Measurements from ENCODE around the gene LNX2.

LNX2 gene

DNA sequence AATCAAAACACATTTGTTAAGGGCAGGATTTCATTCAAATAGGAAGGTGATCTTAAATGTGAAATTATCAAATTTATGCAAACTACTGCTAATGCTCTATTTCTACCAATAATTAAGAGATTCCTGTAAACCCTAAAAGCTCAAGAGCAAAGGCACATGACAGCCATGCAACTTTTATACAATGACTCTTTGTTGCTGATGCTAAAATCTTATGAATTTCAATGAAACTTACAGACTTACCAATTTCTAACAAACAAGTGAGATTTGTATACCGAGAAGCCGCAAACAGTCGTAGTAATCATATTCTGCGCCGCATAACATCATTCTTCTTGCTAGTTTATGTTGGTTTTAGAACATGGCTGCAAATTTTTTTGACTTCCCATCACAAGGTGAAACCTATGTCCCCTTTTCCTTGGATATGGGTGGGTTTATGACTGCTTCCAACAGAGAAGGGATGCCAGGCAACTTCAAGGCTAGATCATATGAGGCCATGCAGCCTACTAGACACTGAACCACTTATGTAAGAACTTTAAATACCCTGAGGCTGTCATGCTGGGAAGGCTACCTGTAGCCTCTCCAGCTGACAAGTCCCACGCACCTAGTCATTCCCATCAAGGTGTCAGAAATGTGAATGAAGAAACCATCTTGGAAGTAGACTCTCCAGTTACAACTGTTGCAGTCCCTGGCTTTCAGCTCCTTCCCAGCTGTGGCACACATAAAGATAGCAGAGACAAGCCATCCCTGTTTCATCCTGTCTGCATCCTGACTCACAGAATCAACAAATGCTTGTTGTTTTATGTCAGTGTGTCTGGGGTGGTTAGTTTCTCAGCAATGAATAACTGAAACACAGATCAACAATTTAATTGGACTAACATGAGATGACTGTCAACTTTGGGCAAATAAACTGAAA is 42.0 kb downstream of the LNX2 start:
- DNase-seq (ENCODE audit: low read depth, low spot score) = no peak
- no peak overlapping the region for H3K4me3 ChIP-seq (ENCODE audit: low read length)

GRCh38 chr13:27574661-27575060 is 45.7 kb downstream of the LNX2 start:
- DNase-seq (ENCODE audit: low read depth, low spot score) = no peak
- no peak overlapping the region for H3K4me3 ChIP-seq (ENCODE audit: low read length)

GRCh38 chr13:27573265-27573664 is 47.1 kb downstream of the LNX2 start:
- no peak for DNase-seq (ENCODE audit: low read depth, low spot score)
- no peak overlapping the region for H3K4me3 ChIP-seq (ENCODE audit: low read length)

DNA sequence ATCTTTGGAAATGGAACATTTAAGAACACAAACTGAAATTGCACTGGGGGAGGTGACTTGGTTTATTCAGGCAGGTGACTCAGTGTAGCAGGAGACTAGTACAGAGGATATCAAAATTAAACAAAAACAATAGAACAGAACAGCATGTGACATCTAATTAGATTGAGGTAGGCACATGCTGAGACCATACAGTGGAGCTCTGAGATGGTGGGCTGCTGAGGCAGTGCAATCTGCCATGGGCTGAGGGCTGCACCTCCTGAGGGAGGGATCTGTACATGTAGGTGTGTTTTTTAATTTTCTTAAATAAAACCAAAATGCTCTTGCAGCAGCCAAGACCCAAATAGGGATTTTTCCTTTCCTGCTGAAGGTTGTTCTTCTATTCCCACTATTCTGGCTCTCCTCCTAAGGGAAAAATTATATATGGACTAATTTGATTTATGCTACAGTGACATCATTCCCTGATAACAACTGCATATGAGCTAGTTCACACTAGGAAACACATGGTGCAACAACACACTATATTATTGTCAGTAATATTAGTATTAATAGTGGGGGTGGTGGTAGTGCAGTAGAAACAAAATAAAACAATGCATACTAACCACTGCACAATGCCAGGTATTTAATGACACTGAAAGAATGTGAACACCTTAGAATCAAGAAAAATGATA is 48.0 kb downstream of the LNX2 start:
- H3K4me3 ChIP-seq (ENCODE audit: low read length) = no peak overlapping the region
- DNase-seq (ENCODE audit: low read depth, low spot score) = no peak

DNA sequence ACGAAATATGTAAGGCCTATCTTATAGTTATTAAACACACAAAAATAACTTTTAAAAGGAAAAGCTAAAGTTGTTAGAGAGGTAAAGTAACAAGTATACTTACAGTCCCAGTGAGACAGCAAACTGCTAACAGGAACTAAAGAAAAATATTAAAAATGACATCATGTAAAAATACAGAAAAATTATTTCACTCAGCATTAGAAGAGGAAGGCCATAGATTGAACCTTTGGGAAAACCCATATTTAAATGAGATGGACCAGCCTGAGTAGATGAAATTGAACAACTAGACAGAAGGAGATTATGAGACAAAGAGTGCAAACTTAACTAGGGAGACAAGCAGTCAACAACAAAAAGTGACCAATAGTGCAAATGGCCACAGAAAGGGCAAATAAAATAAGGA is 49.4 kb downstream of the LNX2 start:
- no peak for DNase-seq (ENCODE audit: low read depth, low spot score)
- no peak overlapping the region for H3K4me3 ChIP-seq (ENCODE audit: low read length)

DNA sequence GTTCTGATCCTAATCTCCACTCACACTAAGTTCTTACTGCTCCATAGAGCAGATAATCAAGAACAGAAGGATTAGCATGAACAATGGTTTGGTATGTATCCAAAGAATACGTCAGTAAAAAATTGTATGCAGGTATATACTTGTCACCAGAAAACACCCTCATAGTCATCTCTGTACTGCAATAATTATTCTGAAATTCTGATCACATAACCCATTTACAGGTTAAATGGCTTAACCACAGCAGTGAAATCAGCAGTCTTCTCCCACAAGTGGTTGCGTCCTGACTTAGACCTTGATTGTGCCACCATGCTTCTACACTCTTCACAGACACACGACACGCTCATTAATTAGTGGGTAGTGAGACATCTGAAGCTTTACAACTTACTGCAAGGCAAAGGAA is 50.9 kb downstream of the LNX2 start:
- H3K4me3 ChIP-seq (ENCODE audit: low read length) = no peak overlapping the region
- DNase-seq (ENCODE audit: low read depth, low spot score) = no peak

DNA sequence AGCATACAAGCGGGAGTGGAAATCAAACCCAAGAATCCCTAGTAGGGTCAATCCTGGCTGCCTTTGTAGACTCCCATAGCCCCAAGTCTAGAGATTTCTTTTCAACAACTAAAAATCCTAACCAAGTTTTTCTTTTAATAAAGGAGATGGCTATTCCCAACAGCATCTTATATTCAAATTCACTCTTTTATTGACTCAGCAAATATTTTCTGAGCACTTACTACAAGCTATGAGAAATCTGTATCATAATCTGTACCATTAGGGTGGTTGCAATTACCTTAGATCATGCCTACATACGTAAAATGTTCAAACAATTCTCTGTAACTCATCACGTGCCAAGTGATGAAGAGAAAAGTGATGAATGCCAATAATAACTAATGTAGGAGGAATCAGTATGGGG is 54.5 kb downstream of the LNX2 start:
- no peak overlapping the region for H3K4me3 ChIP-seq (ENCODE audit: low read length)
- DNase-seq (ENCODE audit: low read depth, low spot score) = no peak

DNA sequence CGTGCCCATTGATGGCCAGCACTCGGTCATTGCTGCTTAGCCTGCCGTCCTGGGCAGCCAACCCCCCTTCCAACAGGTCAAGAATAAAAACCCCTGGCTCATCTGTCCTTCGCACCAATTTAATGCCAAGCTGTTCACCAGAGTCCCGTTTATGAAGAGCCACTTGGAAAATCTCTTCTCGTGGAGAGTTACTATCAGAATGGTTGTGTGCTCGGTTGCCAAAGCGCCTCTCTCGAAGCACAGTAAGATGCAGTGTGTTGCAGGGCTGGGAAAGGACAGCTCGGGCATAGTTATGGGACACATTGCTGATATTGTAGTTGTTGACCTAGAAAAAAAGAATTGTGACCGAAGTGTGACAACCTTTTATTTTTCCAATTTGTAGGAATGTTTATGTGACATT is 57.9 kb downstream of the LNX2 start:
- no peak overlapping the region for H3K4me3 ChIP-seq (ENCODE audit: low read length)
- no peak for DNase-seq (ENCODE audit: low read depth, low spot score)

DNA sequence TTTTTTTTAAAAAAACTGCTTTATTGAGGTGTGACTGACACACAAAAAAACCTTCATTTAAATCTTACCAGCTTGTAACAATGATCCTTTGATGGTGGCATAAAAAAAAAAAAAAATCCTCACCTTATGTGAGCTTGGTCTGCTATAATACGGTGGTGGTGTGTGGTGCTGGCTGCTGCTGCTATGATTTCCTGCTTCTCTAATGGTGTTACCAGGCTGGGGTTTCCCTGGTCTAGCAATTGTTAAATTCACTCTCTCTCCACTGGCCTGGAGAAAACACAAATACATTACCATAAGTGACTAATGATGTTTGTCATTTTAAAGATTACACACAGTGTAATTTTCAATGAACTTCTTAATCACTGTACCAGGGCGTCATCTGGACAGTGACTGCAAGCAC is 60.6 kb downstream of the LNX2 start:
- no peak for DNase-seq (ENCODE audit: low read depth, low spot score)
- H3K4me3 ChIP-seq (ENCODE audit: low read length) = no peak overlapping the region

DNA sequence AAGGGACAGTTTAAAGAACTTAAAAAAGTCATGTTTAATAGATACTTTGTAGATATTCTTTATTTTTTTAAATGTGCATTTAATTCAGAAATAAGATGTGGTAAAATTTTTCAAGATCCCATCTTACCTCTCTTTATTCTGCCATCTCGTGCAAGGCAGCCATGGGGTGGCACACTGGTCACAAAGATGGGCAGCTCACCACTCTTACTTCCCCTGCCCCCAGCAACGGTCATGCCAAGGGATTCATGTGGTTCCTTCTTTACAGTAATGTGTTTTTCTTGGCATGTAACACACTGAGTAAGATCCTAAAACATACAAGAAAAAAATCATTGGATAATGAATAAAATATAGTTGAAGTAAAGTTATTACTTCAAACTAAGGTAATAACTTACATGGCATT is 64.2 kb downstream of the LNX2 start:
- H3K4me3 ChIP-seq (ENCODE audit: low read length) = no peak overlapping the region
- DNase-seq (ENCODE audit: low read depth, low spot score) = no peak

- no peak for DNase-seq (ENCODE audit: low read depth, low spot score)
- no peak overlapping the region for H3K4me3 ChIP-seq (ENCODE audit: low read length)
Observed at GRCh38 chr13:27551562-27551961, 68.8 kb downstream of the LNX2 start.

- no peak for DNase-seq (ENCODE audit: low read depth, low spot score)
- H3K4me3 ChIP-seq (ENCODE audit: low read length) = no peak overlapping the region
Observed at GRCh38 chr13:27549406-27549981, 70.8 kb downstream of the LNX2 start.

DNA sequence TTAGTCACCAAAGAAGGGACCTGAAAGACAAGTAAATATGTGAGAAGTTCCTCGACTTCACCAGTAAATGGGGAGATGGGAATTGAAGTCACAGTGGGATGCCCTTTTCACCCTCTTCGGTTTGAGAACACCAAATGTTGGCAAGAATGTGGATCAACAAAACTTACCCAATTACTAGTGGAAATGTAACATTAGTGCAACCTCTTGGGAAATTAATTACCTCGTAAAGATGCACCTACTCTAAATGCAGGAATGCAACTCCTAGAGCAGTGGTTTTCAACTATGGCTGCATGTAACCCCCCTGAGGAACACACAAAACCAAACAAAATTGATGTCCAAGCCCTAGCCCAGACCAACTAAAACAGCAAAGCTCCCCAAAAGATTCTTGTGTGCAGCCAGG is 78.1 kb downstream of the LNX2 start:
- DNase-seq (ENCODE audit: low read depth, low spot score) = no peak

DNA sequence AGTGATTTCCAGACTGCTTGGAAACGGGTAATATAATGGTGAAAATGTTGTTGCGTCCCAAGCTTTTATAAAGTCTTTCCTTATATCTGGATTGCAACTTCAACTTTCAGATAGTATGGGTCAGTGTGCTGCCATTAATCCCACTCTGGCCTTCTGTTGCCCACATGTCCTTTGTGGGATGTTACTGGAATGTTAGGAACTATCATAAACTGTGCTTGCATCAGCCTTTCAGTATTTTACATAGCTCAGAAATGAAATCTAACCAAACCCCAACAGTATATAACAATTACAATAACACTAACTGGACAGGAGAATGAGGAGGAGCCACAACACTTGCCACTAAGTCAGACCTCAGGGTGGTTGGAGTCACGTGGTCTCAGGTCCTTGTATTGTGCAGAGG is 78.9 kb downstream of the LNX2 start:
- DNase-seq (ENCODE audit: low read depth, low spot score) = no peak
- H3K4me3 ChIP-seq (ENCODE audit: low read length) = no peak overlapping the region

More for the DNA sequence above, 78.1 kb downstream of the LNX2 start:
- no peak overlapping the region for H3K4me3 ChIP-seq (ENCODE audit: low read length)

- no peak overlapping the region for H3K4me3 ChIP-seq (ENCODE audit: low read length)
- DNase-seq (ENCODE audit: low read depth, low spot score) = no peak
Observed at GRCh38 chr13:27536361-27537101, 83.8 kb downstream of the LNX2 start.

GRCh38 chr13:27535546-27535945 is 84.8 kb downstream of the LNX2 start:
- no peak for DNase-seq (ENCODE audit: low read depth, low spot score)
- no peak overlapping the region for H3K4me3 ChIP-seq (ENCODE audit: low read length)

DNA sequence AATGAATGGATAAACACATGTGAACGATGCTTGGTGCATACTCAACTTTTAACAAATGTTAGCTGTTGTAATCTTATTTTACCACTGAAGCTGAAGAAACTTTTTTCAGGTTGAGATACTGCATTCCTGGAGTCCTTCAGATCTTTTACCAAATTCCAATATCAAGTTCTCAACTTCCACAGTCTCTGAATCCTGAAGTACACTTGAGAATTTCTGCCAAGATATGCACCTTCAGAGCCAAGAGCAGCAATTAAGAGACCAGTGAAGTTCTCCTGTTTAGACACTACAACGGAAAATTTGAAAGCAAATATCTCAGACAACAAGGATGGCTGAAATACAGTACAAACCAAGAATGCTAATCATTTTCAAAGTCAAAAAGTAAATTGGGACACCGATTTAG is 85.3 kb downstream of the LNX2 start:
- H3K4me3 ChIP-seq (ENCODE audit: low read length) = no peak overlapping the region
- DNase-seq (ENCODE audit: low read depth, low spot score) = no peak

DNA sequence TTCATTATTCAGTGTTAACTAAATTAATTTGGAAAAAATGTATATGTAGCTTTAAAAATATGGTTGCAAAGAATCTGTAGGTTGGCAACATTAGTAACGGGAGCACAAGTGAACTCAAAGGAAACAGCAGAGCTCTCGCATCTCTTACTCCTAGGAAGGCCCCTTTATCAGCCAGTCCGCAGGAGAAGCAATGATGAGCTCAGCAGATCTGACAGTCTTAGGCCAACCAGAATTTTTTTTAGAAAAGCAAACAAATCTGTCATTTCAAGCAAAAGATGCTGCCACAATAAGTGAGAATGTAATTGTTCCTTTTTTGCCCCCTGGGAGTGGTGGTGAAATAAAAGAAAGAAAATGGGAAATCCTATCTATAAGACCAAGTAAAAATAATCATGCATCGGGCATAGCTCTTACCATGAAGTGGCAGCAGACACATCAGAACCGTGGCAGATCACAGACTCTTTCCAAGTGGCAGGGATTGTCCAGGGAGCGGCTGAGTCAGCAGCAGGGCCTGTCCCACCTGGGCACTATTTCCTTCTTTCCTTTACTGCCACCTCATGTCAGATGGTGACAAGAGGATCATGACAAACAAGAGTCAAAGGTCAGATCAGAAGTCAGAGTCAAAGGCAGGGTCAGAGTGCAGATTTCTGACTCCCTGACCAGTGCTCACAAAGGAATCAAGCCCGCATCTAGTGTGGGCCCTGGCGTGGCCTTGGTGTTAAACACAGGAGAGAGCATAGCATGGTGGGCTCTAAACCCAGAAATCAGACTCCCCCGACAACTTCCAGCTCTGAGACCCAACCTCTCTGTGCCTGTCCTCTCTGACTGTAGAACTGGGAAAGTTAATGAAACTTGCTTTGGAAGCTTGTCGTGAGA is 86.0 kb downstream of the LNX2 start:
- no peak for DNase-seq (ENCODE audit: low read depth, low spot score)
- H3K4me3 ChIP-seq (ENCODE audit: low read length) = no peak overlapping the region

- H3K4me3 ChIP-seq (ENCODE audit: low read length) = no peak overlapping the region
- peak; percentile 6 for DNase-seq (ENCODE audit: low read depth, low spot score)
Observed at GRCh38 chr13:27533155-27533643, 87.1 kb downstream of the LNX2 start.

Data from Jurkat, Clone E6-1 (cell line).